GM12801 (cell line): ENCODE results near the gene SCN5A.

Experiments used
- CTCF ChIP-seq: IDR thresholded peaks from one replicate; pipeline ENCODE4 v1.5.1; 2011; ENCODE audit warnings: control low read depth; ENCODE audit not compliant: insufficient read length; ENCODE audit errors: extremely low read depth

Gene SCN5A

GRCh38 chr3:38684546-38684945 lies 35.1 kb upstream of the SCN5A start:
- no peak for TF ChIP-seq CTCF

GRCh38 chr3:38669668-38670067 lies 20.2 kb upstream of the SCN5A start:
- no peak for TF ChIP-seq CTCF

- no peak for TF ChIP-seq CTCF
These were observed 13.1 kb upstream of the SCN5A start for GRCh38 chr3:38662544-38662943.

GRCh38 chr3:38658841-38659240 lies 9.4 kb upstream of the SCN5A start:
- TF ChIP-seq CTCF = no peak

GRCh38 chr3:38657369-38657768 lies 7.9 kb upstream of the SCN5A start:
- TF ChIP-seq CTCF = no peak

GRCh38 chr3:38655708-38656300 lies 6.3 kb upstream of the SCN5A start:
- no peak for TF ChIP-seq CTCF

GRCh38 chr3:38653685-38654537 lies 4.4 kb upstream of the SCN5A start:
- TF ChIP-seq CTCF = no peak
